NCI-H2029 (cell line): ENCODE data around the gene NES.

Experiments used
- DNase-seq: peaks from one replicate; lab custom pipeline; 2025; lab: John Stamatoyannopoulos, UW

NES gene

DNA sequence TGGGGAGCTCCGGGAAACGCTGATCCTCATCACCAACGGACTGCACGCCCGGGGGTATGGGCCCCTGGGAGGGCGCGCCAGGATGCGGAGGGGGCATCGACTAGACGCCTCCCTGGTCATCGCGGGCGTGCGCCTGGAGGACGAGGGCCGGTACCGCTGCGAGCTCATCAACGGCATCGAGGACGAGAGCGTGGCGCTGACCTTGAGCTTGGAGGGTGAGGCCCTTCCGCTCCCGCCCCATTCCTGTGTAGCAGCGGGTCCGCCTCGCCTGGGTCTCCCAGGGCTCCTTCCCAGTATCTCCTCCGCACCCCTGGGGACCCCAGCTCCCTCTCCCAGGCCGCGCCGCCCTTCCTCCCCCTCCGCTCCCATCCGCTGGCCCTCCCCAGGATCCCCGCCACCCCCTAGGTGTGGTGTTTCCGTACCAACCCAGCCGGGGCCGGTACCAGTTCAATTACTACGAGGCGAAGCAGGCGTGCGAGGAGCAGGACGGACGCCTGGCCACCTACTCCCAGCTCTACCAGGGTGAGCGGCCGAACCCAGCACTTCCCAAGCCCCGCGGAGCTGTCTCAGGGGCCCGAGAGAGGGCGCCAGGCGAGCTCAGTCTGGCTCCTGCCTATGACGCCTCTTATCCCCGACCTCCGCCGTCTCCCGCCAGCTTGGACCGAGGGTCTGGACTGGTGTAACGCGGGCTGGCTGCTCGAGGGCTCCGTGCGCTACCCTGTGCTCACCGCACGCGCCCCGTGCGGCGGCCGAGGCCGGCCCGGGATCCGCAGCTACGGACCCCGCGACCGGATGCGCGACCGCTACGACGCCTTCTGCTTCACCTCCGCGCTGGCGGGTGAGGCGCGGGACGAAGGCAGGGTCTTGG lies 53.0 kb downstream of the NES start:
- DNase-seq, result no peak

DNA sequence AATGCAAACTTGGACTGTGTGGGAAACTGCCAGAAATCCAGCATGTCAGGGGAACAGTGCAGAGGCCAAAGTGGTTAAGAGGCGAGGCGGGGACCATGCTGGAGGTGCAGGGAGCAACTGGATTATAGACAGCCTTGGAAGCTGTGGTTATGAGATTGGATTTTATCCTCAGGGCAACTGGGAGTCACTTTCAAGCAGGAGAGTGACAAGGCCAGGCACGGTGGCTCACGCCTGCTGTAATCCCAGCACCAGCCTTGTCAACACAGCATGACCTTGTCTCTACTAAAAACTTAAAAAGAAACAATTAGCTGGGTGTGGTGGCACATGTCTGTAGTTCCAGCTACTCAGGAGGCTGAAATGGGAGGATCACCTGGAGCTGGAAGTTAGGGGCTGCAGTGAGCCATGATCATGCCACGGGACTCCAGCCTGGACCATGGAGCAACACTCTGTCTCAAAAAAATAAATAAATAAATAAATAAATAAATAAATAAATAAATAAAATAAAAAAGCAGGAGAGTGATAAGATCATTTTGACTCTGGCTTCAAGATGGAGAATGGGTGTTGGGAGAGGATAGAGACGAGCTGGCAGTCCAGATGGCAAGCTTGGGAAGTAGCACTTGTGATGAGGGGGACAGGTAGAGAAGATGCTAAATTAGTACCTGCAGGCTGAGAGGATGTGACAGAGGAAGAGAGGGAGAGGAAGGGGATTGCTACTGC lies 54.5 kb downstream of the NES start:
- DNase-seq, result no peak

DNA sequence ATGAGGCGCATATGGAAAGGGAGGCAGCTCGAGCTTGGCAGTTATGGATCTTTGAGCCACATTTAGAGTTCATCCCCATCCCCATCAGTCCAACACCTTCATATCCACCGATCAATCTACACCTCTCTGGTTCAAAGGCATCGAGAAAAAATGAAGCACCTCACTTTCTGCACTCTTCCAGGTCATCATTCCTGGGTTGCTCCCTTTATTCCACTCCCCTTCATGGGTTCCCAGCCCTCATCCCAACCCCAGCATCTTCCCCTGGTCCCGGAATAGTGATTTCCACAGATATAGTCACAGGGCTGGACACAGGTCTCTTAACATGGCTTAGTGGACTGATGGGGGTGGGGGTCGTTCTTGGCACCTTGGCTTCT lies 57.6 kb downstream of the NES start:
- no peak for DNase-seq

DNA sequence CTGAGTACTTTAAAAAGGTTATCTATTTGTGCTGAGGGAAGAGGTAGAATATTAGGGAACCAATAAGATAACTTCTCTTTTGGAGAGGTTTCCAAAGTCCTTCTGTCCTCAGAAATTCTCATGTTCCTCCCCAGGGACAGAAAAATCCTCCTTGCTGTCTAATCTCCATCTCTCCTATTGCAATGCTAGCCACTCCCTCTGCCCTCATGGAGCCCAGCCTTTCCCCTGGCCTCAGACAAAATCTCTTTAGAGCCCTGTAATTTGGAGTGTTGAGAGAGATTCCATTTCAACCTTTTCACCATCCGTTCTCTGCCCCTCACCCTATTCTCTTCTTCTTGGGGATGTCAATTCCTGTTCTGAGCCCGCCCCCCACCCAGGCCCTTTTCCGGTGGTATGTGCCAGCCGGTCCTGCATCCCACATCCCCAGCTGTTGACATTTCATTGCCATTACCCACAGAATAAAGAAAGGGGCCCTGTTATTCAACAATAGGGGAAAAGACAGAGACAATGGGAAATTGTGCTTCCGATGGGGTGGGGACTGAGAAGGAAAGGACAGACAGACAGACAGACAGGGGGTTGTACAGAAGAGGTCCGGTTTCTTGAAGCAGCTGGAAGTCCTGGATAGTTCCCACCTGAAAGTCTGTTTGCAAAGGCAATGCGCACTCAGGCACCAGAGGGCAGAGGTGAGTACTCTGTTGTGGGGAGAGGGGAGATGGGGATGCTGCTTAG lies 58.2 kb downstream of the NES start, which contains the start of gene HAPLN2:
Gene HAPLN2, plus strand, starts transcription at position 563 of the 729 bp plus-strand sequence. CDS start 4,076 bp downstream, outside the sequence.
- DNase-seq, result no peak
